ENCODE measurements around the gene CHRM5.
"Not testable (repeated sequence)": the region's sequence is repeated elsewhere in the genome, so short reads cannot be mapped to it uniquely, and the experiment has no call there.

Gene CHRM5

GRCh38 chr15:33987444-33987843 lies 19.1 kb downstream of the CHRM5 start:
- DNase-seq (ENCODE audit: low read depth) = no peak

GRCh38 chr15:33988384-33988783 lies 20.1 kb downstream of the CHRM5 start:
- DNase-seq (ENCODE audit: low read depth) = no peak

GRCh38 chr15:33994005-33994615 lies 25.8 kb downstream of the CHRM5 start:
- DNase-seq (ENCODE audit: low read depth) = no peak

DNA sequence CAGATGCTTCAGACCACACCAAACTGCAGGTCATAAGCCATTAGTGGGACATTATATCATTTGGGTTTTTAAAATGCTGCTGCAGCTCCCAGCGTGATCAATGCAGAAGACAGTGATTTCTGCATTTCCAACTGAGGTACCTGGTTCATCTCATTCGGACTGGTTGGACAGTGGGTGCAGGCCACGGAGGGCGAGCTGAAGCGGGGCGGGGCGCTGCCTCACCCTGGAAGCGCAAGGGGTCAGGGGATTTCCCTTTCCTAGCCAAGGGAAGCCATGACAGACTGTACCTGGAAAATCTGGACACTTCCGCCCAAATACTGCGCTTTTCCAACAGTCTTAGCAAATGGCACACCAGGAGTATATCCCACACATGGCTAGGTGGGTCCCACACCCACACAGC lies 27.4 kb downstream of the CHRM5 start:
- DNase-seq (ENCODE audit: low read depth) = not testable (repeated sequence)

DNA sequence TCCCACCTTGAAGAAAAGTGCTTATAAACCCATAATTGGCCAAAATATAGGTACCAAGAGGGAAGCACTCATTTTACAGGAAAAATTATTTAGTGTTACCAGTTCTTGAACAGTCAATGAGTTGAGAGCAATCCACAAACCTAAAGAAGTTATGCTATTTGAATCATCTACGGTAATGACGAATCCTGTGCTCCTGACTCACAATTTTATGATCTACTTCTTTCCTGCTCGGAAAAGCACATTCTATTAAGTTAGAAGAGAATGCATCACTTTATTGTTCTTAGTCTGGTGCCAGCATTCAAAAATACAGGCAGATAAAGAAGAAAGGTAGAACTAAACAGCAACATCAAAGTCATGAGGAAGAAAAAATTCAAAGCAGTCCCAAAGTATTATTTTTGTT lies 33.2 kb downstream of the CHRM5 start:
- no peak for DNase-seq (ENCODE audit: low read depth)

DNA sequence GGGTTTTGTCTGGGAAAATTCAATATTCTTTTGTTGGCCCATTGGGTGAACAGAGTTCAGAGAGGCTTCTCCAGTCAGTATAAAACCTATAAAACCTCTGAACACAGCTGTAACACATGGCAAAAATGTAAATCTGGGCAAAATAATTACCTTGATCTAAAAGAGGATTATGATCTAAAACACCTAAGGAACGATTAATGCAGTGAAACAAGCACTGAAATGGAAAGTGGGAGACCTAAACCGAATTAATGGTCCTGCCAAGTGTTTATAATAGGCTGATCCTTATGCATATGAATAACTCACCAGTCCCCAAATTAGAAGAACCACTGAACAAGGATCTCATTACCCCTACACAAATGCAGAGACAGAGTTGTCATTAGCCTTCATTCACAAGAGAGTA lies 38.1 kb downstream of the CHRM5 start:
- no peak for DNase-seq (ENCODE audit: low read depth)

GRCh38 chr15:34009656-34010055 lies 41.4 kb downstream of the CHRM5 start:
- DNase-seq (ENCODE audit: low read depth) = no peak

DNA sequence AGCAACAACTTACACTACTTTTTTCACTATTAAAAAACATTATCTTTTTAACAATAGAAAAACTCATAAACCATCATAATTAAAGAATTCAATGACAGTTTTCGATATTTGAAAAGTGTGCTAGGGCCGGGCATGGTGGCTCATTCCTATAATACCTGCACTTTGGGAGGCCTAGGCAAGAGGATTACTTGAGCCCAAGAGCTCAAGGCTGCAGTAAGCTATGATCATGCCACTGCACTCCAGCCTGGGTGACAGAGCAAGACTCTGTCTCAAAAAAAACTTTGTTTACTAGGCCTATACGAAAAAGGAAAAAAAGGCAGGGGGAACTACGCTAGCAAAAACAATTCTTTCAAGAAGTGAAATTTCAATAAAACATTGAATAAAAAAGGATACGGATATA lies 42.6 kb downstream of the CHRM5 start:
- DNase-seq (ENCODE audit: low read depth) = no peak

GRCh38 chr15:34011481-34011880 lies 43.2 kb downstream of the CHRM5 start:
- DNase-seq (ENCODE audit: low read depth) = no peak

DNA sequence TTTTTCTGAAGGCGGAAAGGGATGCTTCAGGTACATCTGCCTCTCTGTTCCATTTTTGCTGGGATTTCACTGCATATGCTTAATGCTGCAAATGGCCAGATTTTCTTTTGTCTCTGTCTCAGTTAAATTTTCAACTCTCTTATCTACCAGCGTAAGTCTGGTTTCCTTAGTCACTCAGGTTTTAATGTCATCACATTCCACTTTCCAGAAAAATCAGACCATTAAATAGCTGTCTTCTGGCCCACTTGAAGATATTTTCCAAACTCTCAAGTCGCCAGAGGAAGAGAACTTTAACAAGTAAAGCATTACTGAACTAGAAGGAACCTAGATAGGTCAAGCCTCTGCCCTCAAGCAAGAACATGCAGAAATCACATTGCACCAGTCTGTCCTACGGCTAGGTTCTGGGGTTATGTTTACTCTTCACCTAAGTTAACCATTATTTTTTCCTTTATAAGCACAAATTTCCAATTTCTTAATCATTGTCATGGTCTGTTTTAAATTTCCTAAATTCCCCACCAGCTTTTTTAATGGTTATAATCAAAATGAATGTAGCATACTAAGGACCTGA lies 44.2 kb downstream of the CHRM5 start:
- no peak for DNase-seq (ENCODE audit: low read depth)

GRCh38 chr15:34013746-34014145 lies 45.4 kb downstream of the CHRM5 start:
- DNase-seq (ENCODE audit: low read depth) = no peak

- DNase-seq (ENCODE audit: low read depth) = no peak
These were observed 46.3 kb downstream of the CHRM5 start for GRCh38 chr15:34014556-34014955.

- no peak for DNase-seq (ENCODE audit: low read depth)
These were observed 49.8 kb downstream of the CHRM5 start for GRCh38 chr15:34018021-34018645.

DNA sequence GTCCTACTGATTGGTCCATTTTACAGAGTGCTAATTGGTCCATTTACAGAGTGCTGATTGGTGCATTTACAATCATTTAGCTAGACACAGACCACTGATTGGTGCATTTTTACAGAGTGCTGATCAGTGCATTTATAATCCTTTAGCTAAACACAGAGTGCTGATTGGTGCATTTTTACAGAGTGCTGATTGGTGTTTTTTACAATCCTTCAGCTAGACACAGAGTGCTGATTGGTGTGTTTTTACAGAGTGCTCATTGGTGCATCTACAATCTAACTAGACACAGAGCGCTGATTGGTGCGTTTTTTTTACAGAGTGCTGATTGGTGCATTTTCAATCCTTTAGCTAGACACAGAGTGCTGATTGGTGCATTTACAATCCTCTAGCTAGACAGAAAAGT lies 50.4 kb downstream of the CHRM5 start:
- not testable (repeated sequence) for DNase-seq (ENCODE audit: low read depth)

DNA sequence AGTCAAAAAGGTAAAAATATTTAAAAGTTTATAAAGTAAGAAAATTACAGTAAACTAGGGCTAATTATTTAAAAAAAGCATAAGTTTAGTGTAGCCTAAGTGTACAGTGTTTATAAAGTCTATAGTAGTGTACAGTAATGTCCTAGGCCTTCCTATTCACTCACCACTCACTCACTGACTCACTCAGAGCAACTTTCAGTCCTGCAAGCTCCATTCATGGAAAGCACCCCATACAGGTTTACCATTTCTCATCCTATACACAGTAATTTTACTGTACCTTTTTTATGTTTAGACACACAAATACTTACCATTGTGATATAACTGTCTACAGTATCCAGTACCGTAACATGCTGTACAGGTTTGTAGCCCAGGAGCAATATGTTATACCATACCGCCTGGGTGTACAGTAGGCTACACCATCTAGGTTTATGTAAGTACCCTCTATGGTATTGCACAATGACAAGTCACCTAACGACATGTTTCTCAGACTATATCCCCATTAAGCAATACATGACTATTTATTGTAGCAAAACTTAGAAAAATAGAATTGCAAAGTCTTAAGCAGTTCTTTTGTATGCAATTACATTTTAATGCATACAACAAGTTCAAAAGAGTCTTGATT lies 51.2 kb downstream of the CHRM5 start:
- DNase-seq (ENCODE audit: low read depth) = no peak

DNA sequence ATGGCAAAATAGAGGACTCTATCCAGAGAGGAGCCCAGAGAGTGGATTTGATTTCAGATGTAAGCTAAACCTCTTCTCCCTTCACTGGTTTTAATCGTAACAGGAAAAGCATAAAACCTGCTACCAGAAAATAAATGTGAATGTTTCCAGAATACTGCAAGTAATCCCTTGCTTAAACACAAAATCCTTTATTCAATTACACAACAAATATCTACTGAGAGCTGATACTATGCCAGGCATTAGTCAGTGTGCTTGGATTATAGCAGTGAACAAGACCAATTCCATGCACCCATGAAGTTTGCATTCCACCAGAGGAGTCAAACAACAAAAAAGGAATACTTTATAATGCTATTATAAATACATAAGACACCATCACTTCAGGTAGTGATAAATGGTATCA lies 55.6 kb downstream of the CHRM5 start:
- DNase-seq (ENCODE audit: low read depth) = no peak

DNA sequence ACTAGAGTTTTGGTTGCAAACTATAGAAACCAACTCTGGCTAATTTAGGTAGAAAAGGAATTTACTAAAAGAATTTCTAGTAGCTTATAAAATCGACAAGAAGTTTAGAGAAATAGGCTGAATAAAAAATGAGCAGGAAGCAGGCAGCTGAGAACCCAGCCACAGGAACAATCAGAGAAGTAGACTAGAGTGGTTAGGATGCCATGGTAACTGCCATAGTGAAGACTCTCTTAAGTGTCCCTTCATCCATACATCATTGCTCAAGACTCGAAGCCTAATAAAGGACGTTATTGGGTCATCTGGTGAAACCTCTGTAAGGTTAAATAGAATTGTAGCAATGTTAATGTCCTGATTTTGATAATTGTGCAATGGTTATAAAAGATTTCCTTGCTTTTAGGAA lies 57.0 kb downstream of the CHRM5 start:
- no peak for DNase-seq (ENCODE audit: low read depth)

- DNase-seq (ENCODE audit: low read depth) = no peak
These were observed 59.3 kb downstream of the CHRM5 start for GRCh38 chr15:34027606-34028005.

- DNase-seq (ENCODE audit: low read depth) = no peak
These were observed 63.9 kb downstream of the CHRM5 start for GRCh38 chr15:34031987-34032760.

DNA sequence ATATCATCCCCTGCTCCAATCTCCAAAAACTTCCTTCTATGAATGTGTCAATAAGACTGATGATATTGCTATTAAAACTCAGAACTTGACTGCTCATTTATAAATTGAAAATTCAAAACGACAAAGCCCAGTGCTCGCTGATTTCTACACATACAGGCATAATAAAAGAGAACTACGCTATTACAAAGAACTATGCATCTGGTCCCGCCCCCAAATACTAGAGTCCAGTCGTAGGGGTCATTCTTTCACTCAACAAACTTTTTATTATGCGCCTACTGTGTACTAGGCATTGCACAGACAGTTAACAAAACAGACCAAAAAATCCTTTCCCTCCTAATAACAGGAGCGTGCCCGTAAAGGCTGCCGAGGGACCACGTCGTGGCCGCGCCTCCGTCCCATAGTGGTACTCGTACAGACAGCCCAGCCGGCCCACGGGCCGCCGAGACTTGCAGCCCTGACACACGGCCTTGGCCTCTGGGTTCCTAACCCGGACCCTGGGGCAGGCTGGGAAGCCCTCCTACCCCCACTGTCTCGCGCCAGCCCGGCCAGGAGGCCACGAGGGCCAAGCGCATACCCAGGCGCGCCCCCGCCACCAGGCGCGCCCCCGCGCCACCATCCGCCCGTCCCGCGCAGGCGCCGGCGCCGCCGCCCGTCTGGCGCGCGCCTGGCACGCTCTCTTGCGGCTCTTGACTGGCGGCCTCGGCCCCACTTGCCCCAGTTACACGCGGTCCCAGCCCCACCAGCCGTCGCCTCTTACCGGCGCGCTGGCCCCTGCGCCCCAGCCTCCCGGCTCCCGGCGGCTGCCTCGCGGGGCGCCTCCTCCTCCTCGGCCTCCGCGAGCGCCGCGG lies 70.0 kb downstream of the CHRM5 start:
- DNase-seq (ENCODE audit: low read depth) = peak; percentile 70

- peak; percentile 46 for DNase-seq (ENCODE audit: low read depth)
These were observed 70.8 kb downstream of the CHRM5 start, which contains the start of gene AVEN for GRCh38 chr15:34038871-34039789. Gene AVEN, minus strand, starts transcription at chr15:34039204. Its CDS starts 158 bp downstream, at chr15:34039046.
